Measurements from ENCODE around the gene THSD1. TPM values are rescaled to one million over a fixed set of nuclear protein-coding genes. Genes with fewer than 3 reads are reported as not detected.
"Not testable (repeated sequence)": the region's sequence is repeated elsewhere in the genome, so short reads cannot be mapped to it uniquely, and the experiment has no call there.

The THSD1 gene
- total RNA-seq, 5 donors from 2014 or later (not counting 1 experiment from before 2014, with no cell fraction given) = 0.26 to 0.63 (median 0.47) TPM

DNA sequence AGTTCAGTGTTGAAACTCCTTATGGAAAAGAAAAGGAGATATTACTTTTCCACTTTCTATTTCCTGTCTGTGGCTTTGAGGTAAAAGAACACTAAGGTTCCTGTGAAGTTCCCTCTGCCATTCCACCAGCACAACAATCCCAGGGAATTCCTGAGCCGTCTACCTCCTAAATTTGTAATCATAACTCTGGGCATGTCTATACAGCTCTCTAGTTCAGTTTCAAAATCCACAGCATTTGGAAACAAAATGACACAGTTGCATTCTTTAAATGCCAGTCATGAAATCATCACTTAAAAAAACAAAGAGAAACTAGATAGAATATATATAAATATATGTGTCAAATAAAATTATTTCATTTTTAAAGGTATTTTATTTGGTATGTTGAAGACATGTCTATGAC is 9.0 kb upstream of the THSD1 start:
- Histone ChIP-seq H3K27me3 (replicated peaks in 1 of 2; ENCODE audit: control insufficient read depth in 2 of 2, extremely low read depth in 1 of 2, insufficient read depth in 2 of 2, low read length in 1 of 2) (no peaks in the 10 kb centered on the region), H3K9me3 (no peaks in the 10 kb centered on the region), H3K36me3 (ENCODE audit: control insufficient read depth in 2 of 2, extremely low read depth in 1 of 2, insufficient read depth in 1 of 2, low read length in 1 of 2) (peaks cover 4 to 41% of the 10 kb centered on the region in 2 donors), H3K4me3 (ENCODE audit: control insufficient read depth in 1 of 2, extremely low read depth in 1 of 2, low read length in 1 of 2) (no peak overlapping the region), H3K4me1 (ENCODE audit: control insufficient read depth in 1 of 2, extremely low read depth in 1 of 2, insufficient read depth in 2 of 2, low read length in 2 of 2) (no peaks in the 10 kb centered on the region), H3K27ac (ENCODE audit: low read length) (no peak overlapping the region)
- POLR2A ChIA-PET = no interaction called here
- 80% methylated on average over 1 of the region's 1 CpG for WGBS (ENCODE audit: insufficient coverage)
- CTCF ChIA-PET = interaction anchor here in 1 of 2 donors (0.6 kb wide), 1 partner anchor 429 kb away, joined by 3 read pairs; no protein-coding TSS in a partner anchor
- Mint-ChIP-seq H3K36me3 (peaks cover 42% of the 10 kb centered on the region), H3K4me1 (peaks cover 0 to 5% (median 0%) of the 10 kb centered on the region in 3 donors), H3K27ac (no peak overlapping the region), H3K9me3 (no peaks in the 10 kb centered on the region), H3K4me3 (no peak overlapping the region), H3K27me3 (no peaks in the 10 kb centered on the region)
- DNase-seq (no peak), ATAC-seq (replicated peaks in 1 of 4) (no peak)

DNA sequence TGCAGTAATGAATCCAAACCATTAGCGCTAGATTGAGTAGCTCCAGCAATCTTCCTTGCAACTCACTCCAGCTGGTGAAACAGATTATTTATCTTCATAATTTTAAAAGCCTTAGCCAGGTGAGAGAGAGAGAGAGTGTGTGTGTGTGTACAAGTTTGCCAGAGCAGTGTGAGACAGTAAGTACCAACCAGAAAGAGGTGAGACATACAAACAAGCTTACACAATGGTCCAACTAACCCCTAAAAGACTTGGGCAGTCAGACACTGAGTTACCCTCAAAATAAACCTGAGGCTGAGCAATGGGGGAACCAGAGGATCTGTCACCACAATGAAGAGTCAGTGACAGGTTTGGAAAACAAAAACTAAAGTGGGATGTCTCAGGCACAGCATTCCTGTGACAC is 8.1 kb upstream of the THSD1 start:
- no peaks in the 10 kb centered on the region for H3K4me1 ChIP-seq (ENCODE audit: control insufficient read depth in 1 of 2, extremely low read depth in 1 of 2, insufficient read depth in 2 of 2, low read length in 2 of 2)
- no peak overlapping the region for H3K4me3 ChIP-seq (ENCODE audit: control insufficient read depth in 1 of 2, extremely low read depth in 1 of 2, low read length in 1 of 2)
- no CpG with 5 or more reads among the region's 1 CpG for WGBS (ENCODE audit: insufficient coverage)
- CTCF ChIA-PET = no interaction called here
- POLR2A ChIA-PET = no interaction called here
- DNase-seq (no peak), ATAC-seq (replicated peaks in 1 of 4) (no peak)
- no peaks in the 10 kb centered on the region for H3K9me3 ChIP-seq
- no peak overlapping the region for H3K27ac ChIP-seq (ENCODE audit: low read length)
- peaks cover 37% of the 10 kb centered on the region for H3K36me3 Mint-ChIP-seq
- no peaks in the 10 kb centered on the region for H3K4me1 Mint-ChIP-seq
- no peaks in the 10 kb centered on the region for H3K27me3 ChIP-seq (replicated peaks in 1 of 2; ENCODE audit: control insufficient read depth in 2 of 2, extremely low read depth in 1 of 2, insufficient read depth in 2 of 2, low read length in 1 of 2)
- H3K27me3 Mint-ChIP-seq = no peaks in the 10 kb centered on the region
- H3K36me3 ChIP-seq (ENCODE audit: control insufficient read depth in 2 of 2, extremely low read depth in 1 of 2, insufficient read depth in 1 of 2, low read length in 1 of 2) = peaks cover 3 to 40% of the 10 kb centered on the region in 2 donors
- no peak overlapping the region for H3K27ac Mint-ChIP-seq
- H3K9me3 Mint-ChIP-seq = no peaks in the 10 kb centered on the region
- no peak overlapping the region for H3K4me3 Mint-ChIP-seq

DNA sequence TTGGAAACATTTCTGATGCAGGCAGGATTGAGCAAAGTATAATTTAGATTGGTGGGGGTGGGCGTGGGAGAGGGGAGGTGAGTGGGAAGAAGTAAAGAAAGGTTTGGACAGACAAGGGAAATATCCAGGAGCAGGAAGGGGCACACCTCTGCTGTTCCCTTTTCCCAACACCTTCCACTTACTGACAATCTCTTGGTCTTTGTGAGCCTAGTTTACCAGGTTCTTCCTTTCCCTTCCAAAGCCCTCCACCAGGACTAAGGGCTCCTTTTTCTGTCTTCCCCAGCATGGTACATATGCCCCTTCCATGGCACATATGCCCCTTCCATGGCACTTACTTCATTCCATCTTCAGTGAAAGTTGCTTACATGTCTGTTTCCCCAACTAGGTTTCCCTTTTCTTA is 6.2 kb upstream of the THSD1 start:
- no peak for ATAC-seq (replicated peaks in 1 of 4)
- H3K4me3 ChIP-seq (ENCODE audit: control insufficient read depth in 1 of 2, extremely low read depth in 1 of 2, low read length in 1 of 2) = no peak overlapping the region
- no peaks in the 10 kb centered on the region for H3K9me3 ChIP-seq
- no peaks in the 10 kb centered on the region for H3K27me3 ChIP-seq (replicated peaks in 1 of 2; ENCODE audit: control insufficient read depth in 2 of 2, extremely low read depth in 1 of 2, insufficient read depth in 2 of 2, low read length in 1 of 2)
- ChIA-PET POLR2A (interaction anchor here in 1 of 2 donors (0.6 kb wide), 1 partner anchor 36 kb away, joined by 3 read pairs; no protein-coding TSS in a partner anchor), CTCF (interaction anchor here in 1 of 2 donors (0.6 kb wide), 1 partner anchor 308 kb away, joined by 3 read pairs; no protein-coding TSS in a partner anchor)
- Mint-ChIP-seq H3K4me3 (no peak overlapping the region), H3K27me3 (no peaks in the 10 kb centered on the region), H3K4me1 (no peaks in the 10 kb centered on the region), H3K36me3 (peaks cover 32% of the 10 kb centered on the region), H3K27ac (no peak overlapping the region), H3K9me3 (no peaks in the 10 kb centered on the region)
- no peak for DNase-seq
- no peak overlapping the region for H3K27ac ChIP-seq (ENCODE audit: low read length)
- WGBS (ENCODE audit: insufficient coverage) = no CpG with 5 or more reads among the region's 1 CpG
- peaks cover 0 to 30% of the 10 kb centered on the region in 2 donors for H3K36me3 ChIP-seq (ENCODE audit: control insufficient read depth in 2 of 2, extremely low read depth in 1 of 2, insufficient read depth in 1 of 2, low read length in 1 of 2)
- no peaks in the 10 kb centered on the region for H3K4me1 ChIP-seq (ENCODE audit: control insufficient read depth in 1 of 2, extremely low read depth in 1 of 2, insufficient read depth in 2 of 2, low read length in 2 of 2)

DNA sequence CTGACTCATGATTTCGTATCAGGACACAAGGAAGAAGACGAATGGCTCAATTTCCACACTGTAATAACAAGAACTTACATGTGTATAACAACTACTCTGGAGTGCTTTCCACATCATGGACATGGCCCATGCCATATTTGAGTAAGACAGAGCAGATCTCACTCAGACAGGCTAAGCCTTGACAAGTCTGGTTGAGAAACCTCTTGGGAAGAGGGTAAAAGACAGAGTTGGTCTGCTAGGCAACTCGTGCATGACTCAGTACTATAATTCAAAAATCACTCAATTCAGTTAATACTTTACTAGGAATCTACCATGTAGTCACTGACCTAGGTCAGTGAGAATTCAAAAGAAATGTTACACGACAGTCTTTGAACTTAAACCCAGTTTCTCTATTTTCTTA is 5.7 kb upstream of the THSD1 start:
- Mint-ChIP-seq H3K27me3 (no peaks in the 10 kb centered on the region), H3K4me1 (peaks cover 0 to 3% (median 1%) of the 10 kb centered on the region in 3 donors), H3K36me3 (peaks cover 30% of the 10 kb centered on the region), H3K27ac (no peak overlapping the region), H3K9me3 (no peaks in the 10 kb centered on the region), H3K4me3 (no peak overlapping the region)
- Histone ChIP-seq H3K4me3 (ENCODE audit: control insufficient read depth in 1 of 2, extremely low read depth in 1 of 2, low read length in 1 of 2) (no peak overlapping the region), H3K36me3 (ENCODE audit: control insufficient read depth in 2 of 2, extremely low read depth in 1 of 2, insufficient read depth in 1 of 2, low read length in 1 of 2) (peaks cover 0 to 25% of the 10 kb centered on the region in 2 donors), H3K27me3 (replicated peaks in 1 of 2; ENCODE audit: control insufficient read depth in 2 of 2, extremely low read depth in 1 of 2, insufficient read depth in 2 of 2, low read length in 1 of 2) (no peaks in the 10 kb centered on the region), H3K4me1 (ENCODE audit: control insufficient read depth in 1 of 2, extremely low read depth in 1 of 2, insufficient read depth in 2 of 2, low read length in 2 of 2) (no peaks in the 10 kb centered on the region), H3K27ac (ENCODE audit: low read length) (no peak overlapping the region), H3K9me3 (no peaks in the 10 kb centered on the region)
- ATAC-seq (replicated peaks in 1 of 4) (no peak), DNase-seq (no peak)
- ChIA-PET POLR2A (no interaction called here), CTCF (interaction anchor here in 1 of 2 donors (0.9 kb wide), 1 partner anchor 39 kb away, joined by 5 read pairs; the partner anchor contains the start of gene VPS36)
- no CpG with 5 or more reads among the region's 4 CpGs for WGBS (ENCODE audit: insufficient coverage)

DNA sequence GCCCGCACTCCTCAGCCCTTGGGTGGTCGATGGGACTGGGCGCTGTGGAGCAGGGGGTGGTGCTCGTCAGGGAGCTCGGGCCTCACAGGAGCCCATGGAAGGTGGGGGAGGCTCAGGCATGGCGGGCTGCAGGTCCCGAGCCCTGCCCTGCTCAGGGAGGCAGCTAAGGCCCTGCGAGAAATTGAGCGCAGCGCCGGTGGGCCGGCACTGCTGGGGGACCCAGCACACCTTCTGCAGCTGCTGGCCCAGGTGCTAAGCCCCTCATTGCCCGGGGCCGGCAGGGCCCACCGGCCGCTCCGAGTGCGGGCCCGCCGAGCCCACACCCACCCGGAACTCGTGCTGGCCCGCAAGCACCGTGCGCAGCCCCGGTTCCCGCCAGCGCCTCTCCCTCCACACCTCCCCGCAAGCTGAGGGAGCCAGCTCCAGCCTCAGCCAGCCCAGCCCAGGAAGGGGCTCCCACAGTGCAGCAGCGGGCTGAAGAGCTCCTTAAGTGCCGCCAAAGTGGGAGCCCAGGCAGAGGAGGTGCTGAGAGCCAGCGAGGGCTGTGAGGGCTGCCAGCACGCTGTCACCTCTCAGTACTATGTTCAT is 2.2 kb upstream of the THSD1 start:
- peaks cover 19 to 25% (median 22%) of the 10 kb centered on the region in 3 donors for H3K4me1 Mint-ChIP-seq
- peaks cover 10 to 13% of the 10 kb centered on the region in 2 donors for H3K27me3 Mint-ChIP-seq
- POLR2A ChIA-PET; H3K27ac Mint-ChIP-seq; H3K36me3 ChIP-seq (ENCODE audit: control insufficient read depth in 2 of 2, extremely low read depth in 1 of 2, insufficient read depth in 1 of 2, low read length in 1 of 2); H3K9me3 Mint-ChIP-seq; H3K27ac ChIP-seq (ENCODE audit: low read length); CTCF ChIA-PET; H3K4me3 ChIP-seq (ENCODE audit: control insufficient read depth in 1 of 2, extremely low read depth in 1 of 2, low read length in 1 of 2); DNase-seq; H3K4me3 Mint-ChIP-seq; H3K9me3 ChIP-seq; ATAC-seq (replicated peaks in 1 of 4): not testable (repeated sequence)
- WGBS (ENCODE audit: insufficient coverage) = 97% methylated on average over 26 of the region's 33 CpGs
- H3K27me3 ChIP-seq (replicated peaks in 1 of 2; ENCODE audit: control insufficient read depth in 2 of 2, extremely low read depth in 1 of 2, insufficient read depth in 2 of 2, low read length in 1 of 2) = peaks cover 0 to 16% of the 10 kb centered on the region in 2 experiments
- peaks cover 16% of the 10 kb centered on the region for H3K36me3 Mint-ChIP-seq
- peaks cover 13 to 19% of the 10 kb centered on the region in 2 experiments for H3K4me1 ChIP-seq (ENCODE audit: control insufficient read depth in 1 of 2, extremely low read depth in 1 of 2, insufficient read depth in 2 of 2, low read length in 2 of 2)

DNA sequence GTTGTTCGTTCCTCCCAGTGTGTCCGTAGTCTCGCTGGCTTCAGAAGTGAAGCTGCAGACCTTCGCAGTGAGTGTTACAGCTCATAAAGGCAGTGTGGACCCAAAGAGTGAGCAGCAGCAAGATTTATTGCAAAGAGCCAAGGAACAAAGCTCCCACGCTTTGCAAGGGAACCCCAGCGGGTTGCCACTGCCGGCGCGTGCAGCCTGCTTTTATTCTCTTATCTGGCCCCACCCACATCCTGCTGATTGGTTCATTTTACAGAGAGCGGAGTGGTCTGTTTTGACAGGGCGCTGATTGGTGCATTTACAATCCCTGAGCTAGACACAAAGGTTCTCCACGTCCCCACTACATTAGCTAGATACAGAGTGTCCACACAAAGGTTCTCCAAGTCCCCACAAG is 1.5 kb upstream of the THSD1 start:
- Histone ChIP-seq H3K27me3 (replicated peaks in 1 of 2; ENCODE audit: control insufficient read depth in 2 of 2, extremely low read depth in 1 of 2, insufficient read depth in 2 of 2, low read length in 1 of 2) (peaks cover 0 to 16% of the 10 kb centered on the region in 2 experiments), H3K4me1 (ENCODE audit: control insufficient read depth in 1 of 2, extremely low read depth in 1 of 2, insufficient read depth in 2 of 2, low read length in 2 of 2) (peaks cover 13 to 19% of the 10 kb centered on the region in 2 experiments)
- CTCF ChIA-PET; H3K4me3 Mint-ChIP-seq; ATAC-seq (replicated peaks in 1 of 4); H3K27ac Mint-ChIP-seq; H3K4me3 ChIP-seq (ENCODE audit: control insufficient read depth in 1 of 2, extremely low read depth in 1 of 2, low read length in 1 of 2); H3K9me3 ChIP-seq; H3K36me3 ChIP-seq (ENCODE audit: control insufficient read depth in 2 of 2, extremely low read depth in 1 of 2, insufficient read depth in 1 of 2, low read length in 1 of 2); DNase-seq; POLR2A ChIA-PET; H3K27ac ChIP-seq (ENCODE audit: low read length); H3K9me3 Mint-ChIP-seq: not testable (repeated sequence)
- H3K4me1 Mint-ChIP-seq = peaks cover 19 to 25% (median 22%) of the 10 kb centered on the region in 3 donors
- H3K27me3 Mint-ChIP-seq = peaks cover 17 to 18% of the 10 kb centered on the region in 2 donors
- WGBS (ENCODE audit: insufficient coverage) = 94% methylated on average over 8 of the region's 12 CpGs
- peaks cover 16% of the 10 kb centered on the region for H3K36me3 Mint-ChIP-seq

Measured in T-cell (primary cell).